ENCODE measurements around the gene L3MBTL4. TPM values are rescaled to one million over a fixed set of nuclear protein-coding genes. Genes with fewer than 3 reads are reported as not detected.
"Not testable (repeated sequence)": the region's sequence is repeated elsewhere in the genome, so short reads cannot be mapped to it uniquely, and the experiment has no call there.

The L3MBTL4 gene
- total and polyA plus RNA-seq, 8 donors: 2.5 to 15.1 (median 6.4) TPM

DNA sequence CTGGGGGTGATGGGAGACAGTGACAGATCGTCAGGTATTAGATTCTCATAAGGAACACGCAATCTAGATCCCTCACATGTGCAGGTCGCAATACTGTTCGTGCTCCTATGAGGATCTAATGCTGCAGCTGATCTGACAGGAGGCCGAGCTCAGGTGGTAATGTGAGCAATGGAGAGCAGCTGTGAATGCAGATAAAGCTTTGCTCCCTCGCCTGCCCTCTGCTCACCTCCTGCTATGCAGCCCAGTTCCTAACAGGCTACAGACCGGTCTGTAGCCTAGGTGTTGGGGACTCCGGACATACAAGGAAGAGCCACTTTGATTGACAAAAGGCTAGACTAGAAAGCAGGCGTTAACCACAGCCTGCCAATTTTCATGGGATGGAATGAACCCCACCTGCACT, 335.8 kb downstream of the L3MBTL4 start:
- ATAC-seq: no peak
- Histone ChIP-seq H3K27ac (no peak overlapping the region), H3K4me1 (no peaks in the 10 kb centered on the region), H3K36me3 (no peaks in the 10 kb centered on the region), H3K27me3 (no peaks in the 10 kb centered on the region), H3K4me3 (no peak overlapping the region), H3K9me3 (no peaks in the 10 kb centered on the region)
- FAIRE-seq: no peak
- DNase-seq: no peak
- 82 to 95% methylated on average over 9 of the region's 9 CpGs for WGBS, 2 donors
- TF ChIP-seq, protein P1, sequence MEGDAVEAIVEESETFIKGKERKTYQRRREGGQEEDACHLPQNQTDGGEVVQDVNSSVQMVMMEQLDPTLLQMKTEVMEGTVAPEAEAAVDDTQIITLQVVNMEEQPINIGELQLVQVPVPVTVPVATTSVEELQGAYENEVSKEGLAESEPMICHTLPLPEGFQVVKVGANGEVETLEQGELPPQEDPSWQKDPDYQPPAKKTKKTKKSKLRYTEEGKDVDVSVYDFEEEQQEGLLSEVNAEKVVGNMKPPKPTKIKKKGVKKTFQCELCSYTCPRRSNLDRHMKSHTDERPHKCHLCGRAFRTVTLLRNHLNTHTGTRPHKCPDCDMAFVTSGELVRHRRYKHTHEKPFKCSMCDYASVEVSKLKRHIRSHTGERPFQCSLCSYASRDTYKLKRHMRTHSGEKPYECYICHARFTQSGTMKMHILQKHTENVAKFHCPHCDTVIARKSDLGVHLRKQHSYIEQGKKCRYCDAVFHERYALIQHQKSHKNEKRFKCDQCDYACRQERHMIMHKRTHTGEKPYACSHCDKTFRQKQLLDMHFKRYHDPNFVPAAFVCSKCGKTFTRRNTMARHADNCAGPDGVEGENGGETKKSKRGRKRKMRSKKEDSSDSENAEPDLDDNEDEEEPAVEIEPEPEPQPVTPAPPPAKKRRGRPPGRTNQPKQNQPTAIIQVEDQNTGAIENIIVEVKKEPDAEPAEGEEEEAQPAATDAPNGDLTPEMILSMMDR (IDR thresholded peaks at IDR 0.05): no peak
- intact Hi-C loops (cut with DNase I): no loop called here

DNA sequence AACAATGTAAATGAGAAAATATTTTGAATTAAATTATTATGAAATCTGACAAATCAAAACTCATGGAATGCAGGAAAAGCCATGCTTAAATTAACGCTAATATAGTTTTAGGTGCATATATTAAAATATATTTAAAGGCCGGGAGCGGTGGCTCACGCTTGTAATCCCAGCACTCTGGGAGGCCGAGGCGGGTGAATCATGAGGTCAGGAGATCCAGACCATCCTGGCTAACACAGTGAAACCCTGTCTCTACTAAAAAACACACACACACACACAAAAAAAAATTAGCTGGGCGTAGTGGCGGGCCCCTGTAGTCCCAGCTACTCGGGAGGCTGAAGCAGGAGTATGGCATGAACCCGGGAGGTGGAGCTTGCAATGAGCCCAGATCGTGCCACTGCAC, 342.3 kb downstream of the L3MBTL4 start:
- H3K27ac ChIP-seq; FAIRE-seq; intact Hi-C loops (cut with DNase I); H3K4me1 ChIP-seq; H3K4me3 ChIP-seq; ATAC-seq; DNase-seq; H3K36me3 ChIP-seq; H3K9me3 ChIP-seq; H3K27me3 ChIP-seq: not testable (repeated sequence)
- 94% methylated on average over 11 of the region's 11 CpGs for WGBS, 2 donors

DNA sequence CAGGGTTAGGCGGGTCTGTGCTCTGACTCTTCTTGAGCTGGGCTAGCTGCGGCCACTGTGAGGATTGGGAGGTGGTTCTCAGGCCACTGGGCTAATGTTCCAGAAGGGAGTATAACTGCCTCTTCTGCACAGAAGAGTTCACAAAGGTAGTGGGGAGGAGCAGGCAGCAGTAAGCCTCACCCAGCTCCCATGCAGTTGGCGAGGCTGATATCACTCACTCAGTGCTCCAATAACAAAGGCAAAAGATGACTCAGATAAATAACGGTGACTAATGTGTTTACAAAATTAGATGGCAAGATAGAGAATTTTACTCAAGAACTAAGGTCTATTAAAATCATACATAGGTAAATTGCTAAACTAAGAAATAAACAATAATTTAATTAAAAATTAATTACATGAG, 345.2 kb downstream of the L3MBTL4 start:
- H3K27me3 ChIP-seq: no peaks in the 10 kb centered on the region
- FAIRE-seq (no peak), ATAC-seq (no peak), DNase-seq (no peak)
- intact Hi-C loops (cut with DNase I): no loop called here
- WGBS, 2 donors: 89 to 91% methylated on average over 4 of the region's 4 CpGs
- TF ChIP-seq, protein P1 (IDR thresholded peaks at IDR 0.05): no peak
- H3K27ac ChIP-seq: no peak overlapping the region
- H3K4me3 ChIP-seq: no peak overlapping the region
- no peaks in the 10 kb centered on the region for H3K4me1 ChIP-seq
- peaks cover 0 to 2% (median 0%) of the 10 kb centered on the region in 4 donors for H3K9me3 ChIP-seq
- H3K36me3 ChIP-seq: no peaks in the 10 kb centered on the region

DNA sequence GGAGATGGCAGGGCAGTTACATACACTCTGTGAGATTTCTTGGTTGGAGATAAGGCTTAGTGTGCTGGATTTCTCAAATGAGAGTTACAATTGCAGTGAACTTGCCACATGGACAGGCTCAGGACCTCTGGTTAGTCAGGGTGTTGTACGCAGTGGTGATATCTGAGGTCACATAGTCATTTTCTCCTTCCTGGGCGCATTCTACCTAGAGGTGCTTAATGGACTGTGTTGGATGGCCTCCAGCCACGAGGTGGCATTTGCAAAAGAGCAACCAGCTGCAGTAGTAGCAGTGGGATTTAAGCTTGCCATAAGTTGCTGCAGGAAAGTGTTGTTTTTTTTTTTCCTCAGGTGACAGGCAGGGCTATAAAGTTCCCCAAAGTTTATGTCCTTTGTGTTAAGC, 345.6 kb downstream of the L3MBTL4 start:
- Histone ChIP-seq H3K27ac (no peak overlapping the region), H3K9me3 (peaks cover 0 to 2% (median 0%) of the 10 kb centered on the region in 4 donors), H3K4me3 (no peak overlapping the region), H3K27me3 (no peaks in the 10 kb centered on the region), H3K36me3 (no peaks in the 10 kb centered on the region), H3K4me1 (no peaks in the 10 kb centered on the region)
- TF ChIP-seq, protein P1 (IDR thresholded peaks at IDR 0.05): no peak
- 74% methylated on average over 3 of the region's 3 CpGs for WGBS, 2 donors
- ATAC-seq (no peak), FAIRE-seq (no peak), DNase-seq (no peak)
- intact Hi-C loops (cut with DNase I): no loop called here

DNA sequence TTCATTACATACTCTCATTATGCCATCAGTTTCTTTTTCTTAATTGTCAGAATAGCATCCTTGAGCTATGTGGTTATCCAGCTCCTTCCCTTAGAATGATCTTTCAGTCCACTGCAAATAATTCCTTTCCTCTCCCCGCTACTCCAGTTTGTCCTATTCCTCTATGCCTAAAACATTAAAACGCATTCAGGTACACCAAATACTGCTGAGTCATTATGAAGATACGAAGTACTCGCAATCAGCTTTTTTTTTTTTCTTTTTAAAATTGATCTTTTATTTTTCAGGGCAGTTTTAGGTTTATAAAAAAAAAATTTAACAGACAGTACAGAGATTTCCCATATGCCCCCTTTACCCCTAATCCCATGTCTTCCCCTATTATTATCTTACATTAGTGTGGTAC, 354.6 kb downstream of the L3MBTL4 start:
- Histone ChIP-seq H3K27me3 (no peaks in the 10 kb centered on the region), H3K9me3 (no peaks in the 10 kb centered on the region), H3K27ac (no peak overlapping the region), H3K4me1 (no peaks in the 10 kb centered on the region), H3K36me3 (no peaks in the 10 kb centered on the region), H3K4me3 (no peak overlapping the region)
- TF ChIP-seq, protein P1 (IDR thresholded peaks at IDR 0.05): no peak
- FAIRE-seq (no peak), DNase-seq (no peak), ATAC-seq (no peak)
- 90 to 94% methylated on average over 4 of the region's 4 CpGs for WGBS, 2 donors
- intact Hi-C loops (cut with DNase I): no loop called here

DNA sequence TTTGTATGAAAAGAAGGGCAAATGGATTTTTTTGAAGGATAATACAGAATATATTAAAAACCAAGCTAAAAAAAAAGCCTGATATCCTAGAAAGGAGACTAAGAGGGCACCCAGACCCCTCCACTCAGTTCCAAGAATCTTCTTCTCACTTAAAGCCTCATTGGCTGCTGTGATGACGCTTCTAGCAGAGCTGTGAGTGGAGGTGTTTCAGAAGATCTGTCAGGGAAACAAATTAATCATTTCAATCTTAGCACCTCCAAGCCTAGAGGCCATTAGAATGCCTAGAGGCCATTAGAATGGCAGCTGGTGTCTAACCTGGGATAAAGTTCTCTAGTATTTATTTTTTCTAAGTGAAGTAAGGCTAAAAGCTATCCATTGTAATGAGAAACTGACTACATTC, 355.2 kb downstream of the L3MBTL4 start:
- ATAC-seq: no peak
- DNase-seq: no peak
- Histone ChIP-seq H3K4me3 (no peak overlapping the region), H3K27ac (no peak overlapping the region), H3K27me3 (no peaks in the 10 kb centered on the region), H3K9me3 (no peaks in the 10 kb centered on the region), H3K4me1 (no peaks in the 10 kb centered on the region), H3K36me3 (no peaks in the 10 kb centered on the region)
- FAIRE-seq: no peak
- intact Hi-C loops (cut with DNase I): no loop called here
- TF ChIP-seq, protein P1 (IDR thresholded peaks at IDR 0.05): no peak
- 88 to 91% methylated on average over 1 of the region's 1 CpG for WGBS, 2 donors
